Measurements from ENCODE around the gene TRAIP. TPM values are rescaled to one million over a fixed set of nuclear protein-coding genes. Genes with fewer than 3 reads are reported as not detected.

TRAIP gene
- total and polyA plus RNA-seq, 2 donors (not counting 1 experiment from before 2014, with no cell fraction given): 5.0 to 8.7 TPM

DNA sequence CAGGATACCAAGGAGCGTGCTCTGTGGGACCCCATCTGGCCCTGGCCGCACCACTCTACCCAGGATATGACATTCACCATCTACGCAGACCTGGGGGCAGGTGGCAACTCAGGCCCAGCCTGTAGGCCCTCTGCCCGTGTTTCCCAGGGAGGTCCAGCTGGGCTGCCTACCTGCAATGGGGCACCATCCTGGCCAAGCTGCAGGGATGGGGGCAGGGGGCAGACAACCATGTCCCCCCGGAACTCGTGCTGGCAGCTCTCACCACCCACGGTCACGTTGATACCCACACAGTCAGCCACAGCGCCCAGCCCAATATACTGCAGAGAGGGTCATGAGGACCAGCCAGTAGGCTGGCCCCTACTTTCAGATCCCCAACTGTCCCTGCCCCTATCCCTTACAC, 39.4 kb upstream of the TRAIP start:
- TF ChIP-seq, protein P1, sequence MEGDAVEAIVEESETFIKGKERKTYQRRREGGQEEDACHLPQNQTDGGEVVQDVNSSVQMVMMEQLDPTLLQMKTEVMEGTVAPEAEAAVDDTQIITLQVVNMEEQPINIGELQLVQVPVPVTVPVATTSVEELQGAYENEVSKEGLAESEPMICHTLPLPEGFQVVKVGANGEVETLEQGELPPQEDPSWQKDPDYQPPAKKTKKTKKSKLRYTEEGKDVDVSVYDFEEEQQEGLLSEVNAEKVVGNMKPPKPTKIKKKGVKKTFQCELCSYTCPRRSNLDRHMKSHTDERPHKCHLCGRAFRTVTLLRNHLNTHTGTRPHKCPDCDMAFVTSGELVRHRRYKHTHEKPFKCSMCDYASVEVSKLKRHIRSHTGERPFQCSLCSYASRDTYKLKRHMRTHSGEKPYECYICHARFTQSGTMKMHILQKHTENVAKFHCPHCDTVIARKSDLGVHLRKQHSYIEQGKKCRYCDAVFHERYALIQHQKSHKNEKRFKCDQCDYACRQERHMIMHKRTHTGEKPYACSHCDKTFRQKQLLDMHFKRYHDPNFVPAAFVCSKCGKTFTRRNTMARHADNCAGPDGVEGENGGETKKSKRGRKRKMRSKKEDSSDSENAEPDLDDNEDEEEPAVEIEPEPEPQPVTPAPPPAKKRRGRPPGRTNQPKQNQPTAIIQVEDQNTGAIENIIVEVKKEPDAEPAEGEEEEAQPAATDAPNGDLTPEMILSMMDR (IDR thresholded peaks at IDR 0.05): no peak
- TF ChIP-seq EZH2 (IDR thresholded peaks at IDR 0.05; ENCODE audit: borderline replicate concordance, insufficient read depth, low read depth, low read length, poor library complexity, severe bottlenecking): no peak
- H3K36me3 ChIP-seq (replicated peaks in 1 of 2; ENCODE audit: control extremely low read depth in 1 of 2, control insufficient read depth in 1 of 2, extremely low read depth in 1 of 2, insufficient read depth in 2 of 2, low read length in 1 of 2): no peaks in the 10 kb centered on the region
- Mint-ChIP-seq H3K27ac (no peak overlapping the region), H3K9me3 (ENCODE audit: insufficient read depth) (no peaks in the 10 kb centered on the region), H3K4me1 (no peaks in the 10 kb centered on the region), H3K4me3 (no peak overlapping the region), H3K27me3 (no peaks in the 10 kb centered on the region)
- no peaks in the 10 kb centered on the region for H4K20me1 ChIP-seq (ENCODE audit: control insufficient read depth, insufficient read depth, low read length, poor library complexity, severe bottlenecking)
- ChIA-PET CTCF (interaction anchor here (0.5 kb wide), 1 partner anchor 58 kb away, joined by 3 read pairs; no protein-coding TSS in a partner anchor), POLR2A (interaction anchor here (0.6 kb wide), 1 partner anchor 349 kb away, joined by 4 read pairs; no protein-coding TSS in a partner anchor)
- intact Hi-C loops (cut with micrococcal nuclease): no loop called here
- ATAC-seq (ENCODE audit: low read depth) (no peak), DNase-seq (no peak)
- no peaks in the 10 kb centered on the region for H3K27me3 ChIP-seq (replicated peaks in 1 of 4; ENCODE audit: control extremely low read depth in 1 of 4, control insufficient read depth in 3 of 4, insufficient read depth in 4 of 4, low read length in 3 of 4)
- no peak overlapping the region for H3K27ac ChIP-seq (ENCODE audit: low read length in 2 of 2)
- H3K4me3 ChIP-seq (ENCODE audit: control extremely low read depth in 1 of 5, extremely low read depth in 1 of 5, insufficient read depth in 1 of 5, low read depth in 2 of 5, low read length in 4 of 5): no peak overlapping the region
- 90% methylated on average over 8 of the region's 9 CpGs for WGBS (ENCODE audit: insufficient coverage)
- no peak overlapping the region for H3K4me2 ChIP-seq (replicated peaks; ENCODE audit: low read depth, low read length, poor library complexity, severe bottlenecking)
- H2AFZ ChIP-seq (ENCODE audit: insufficient read depth, low read depth, low read length, poor library complexity, severe bottlenecking): no peak overlapping the region
- no peaks in the 10 kb centered on the region for H3K79me2 ChIP-seq (ENCODE audit: control insufficient read depth, insufficient read depth, low read length)
- no peaks in the 10 kb centered on the region for H3K4me1 ChIP-seq (ENCODE audit: control insufficient read depth in 2 of 2, insufficient read depth in 2 of 2, low read length in 2 of 2)
- H3K9me3 ChIP-seq (ENCODE audit: control extremely low read depth in 1 of 3, control insufficient read depth in 2 of 3, insufficient read depth in 1 of 3, low read length in 2 of 3): no peaks in the 10 kb centered on the region
- H3K9ac ChIP-seq (ENCODE audit: low read length): no peak overlapping the region

DNA sequence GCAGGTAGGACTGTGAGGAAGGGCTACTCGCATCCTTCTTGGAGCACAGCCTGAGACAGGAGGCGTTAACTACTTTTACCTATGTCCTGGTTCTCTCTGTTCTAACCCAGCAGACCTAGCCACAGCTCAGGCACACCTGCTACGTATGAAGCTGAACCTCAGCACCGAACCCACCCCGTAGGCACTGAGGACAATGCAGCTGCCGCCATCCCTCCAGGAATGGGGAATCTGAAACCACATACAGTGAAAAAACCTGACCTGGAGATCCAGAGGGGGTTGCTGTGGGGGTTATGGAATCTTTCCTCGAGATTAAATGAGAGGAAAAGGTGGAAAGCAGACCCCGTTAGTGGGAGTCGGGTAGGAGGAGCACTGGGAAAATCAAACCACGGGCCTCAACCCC, 32.9 kb upstream of the TRAIP start:
- Histone ChIP-seq H3K4me3 (ENCODE audit: control extremely low read depth in 1 of 5, extremely low read depth in 1 of 5, insufficient read depth in 1 of 5, low read depth in 2 of 5, low read length in 4 of 5) (no peak overlapping the region), H3K79me2 (ENCODE audit: control insufficient read depth, insufficient read depth, low read length) (no peaks in the 10 kb centered on the region), H3K9me3 (ENCODE audit: control extremely low read depth in 1 of 3, control insufficient read depth in 2 of 3, insufficient read depth in 1 of 3, low read length in 2 of 3) (no peaks in the 10 kb centered on the region), H3K27me3 (replicated peaks in 1 of 4; ENCODE audit: control extremely low read depth in 1 of 4, control insufficient read depth in 3 of 4, insufficient read depth in 4 of 4, low read length in 3 of 4) (no peaks in the 10 kb centered on the region), H3K9ac (ENCODE audit: low read length) (no peak overlapping the region), H4K20me1 (ENCODE audit: control insufficient read depth, insufficient read depth, low read length, poor library complexity, severe bottlenecking) (no peaks in the 10 kb centered on the region), H3K4me1 (ENCODE audit: control insufficient read depth in 2 of 2, insufficient read depth in 2 of 2, low read length in 2 of 2) (no peaks in the 10 kb centered on the region), H3K36me3 (replicated peaks in 1 of 2; ENCODE audit: control extremely low read depth in 1 of 2, control insufficient read depth in 1 of 2, extremely low read depth in 1 of 2, insufficient read depth in 2 of 2, low read length in 1 of 2) (no peaks in the 10 kb centered on the region), H2AFZ (ENCODE audit: insufficient read depth, low read depth, low read length, poor library complexity, severe bottlenecking) (no peak overlapping the region), H3K4me2 (replicated peaks; ENCODE audit: low read depth, low read length, poor library complexity, severe bottlenecking) (no peak overlapping the region), H3K27ac (ENCODE audit: low read length in 2 of 2) (no peak overlapping the region)
- TF ChIP-seq, protein P1 (IDR thresholded peaks at IDR 0.05): no peak
- TF ChIP-seq EZH2 (IDR thresholded peaks at IDR 0.05; ENCODE audit: borderline replicate concordance, insufficient read depth, low read depth, low read length, poor library complexity, severe bottlenecking): no peak
- POLR2A ChIA-PET: no interaction called here
- Mint-ChIP-seq H3K4me1 (no peaks in the 10 kb centered on the region), H3K9me3 (ENCODE audit: insufficient read depth) (no peaks in the 10 kb centered on the region), H3K27me3 (no peaks in the 10 kb centered on the region), H3K27ac (no peak overlapping the region), H3K4me3 (no peak overlapping the region)
- DNase-seq (no peak), ATAC-seq (ENCODE audit: low read depth) (no peak)
- CTCF ChIA-PET: no interaction called here
- intact Hi-C loops (cut with micrococcal nuclease): no loop called here
- WGBS (ENCODE audit: insufficient coverage): 87% methylated on average over 10 of the region's 10 CpGs
